ENCODE results near the gene EDN1. TPM values are rescaled to one million over a fixed set of nuclear protein-coding genes. Genes with fewer than 3 reads are reported as not detected.

EDN1 gene
- total RNA-seq, 2 experiments from 2014 or later = 0.14 TPM; not detected in 1

- ChIA-PET CTCF (no interaction called here), POLR2A (no interaction called here)
- Mint-ChIP-seq H3K36me3 (ENCODE audit: low read depth) (peaks cover 2% of the 10 kb centered on the region), H3K9me3 (peaks cover 2% of the 10 kb centered on the region), H3K4me1 (ENCODE audit: low read depth) (peaks cover 15% of the 10 kb centered on the region), H3K27me3 (peaks cover 1% of the 10 kb centered on the region), H3K4me3 (no peak overlapping the region), H3K27ac (no peak overlapping the region)
- TF ChIP-seq CTCF (IDR thresholded peaks at IDR 0.05) = no peak
- intact Hi-C loops (cut with micrococcal nuclease) = no loop called here
- DNase-seq (no peak), ATAC-seq (no peak)
Measured at GRCh38 chr6:12266571-12266970, 23.6 kb upstream of the EDN1 start.

DNA sequence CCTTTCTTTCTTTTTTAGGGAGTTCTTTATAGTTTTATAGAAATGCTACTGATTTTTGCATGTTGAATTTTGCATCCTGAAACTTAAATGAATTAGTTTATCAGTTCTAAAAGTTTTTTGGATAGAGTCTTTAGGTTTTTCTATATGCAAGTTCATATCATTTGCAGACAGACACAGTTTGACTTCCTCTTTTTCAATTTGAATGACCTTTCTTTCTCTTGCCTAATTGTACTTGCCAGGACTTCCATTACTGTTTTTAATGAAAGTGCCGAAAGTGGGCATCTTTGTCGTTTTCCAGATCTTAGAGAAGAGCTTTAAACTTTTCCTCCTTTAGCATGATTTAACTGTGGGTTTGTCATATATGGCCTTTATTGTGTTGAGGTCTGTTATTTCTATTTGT, 21.1 kb upstream of the EDN1 start:
- Mint-ChIP-seq H3K4me1 (ENCODE audit: low read depth) (peaks cover 15% of the 10 kb centered on the region), H3K36me3 (ENCODE audit: low read depth) (peaks cover 3% of the 10 kb centered on the region), H3K9me3 (peaks cover 6% of the 10 kb centered on the region), H3K4me3 (no peak overlapping the region), H3K27me3 (no peaks in the 10 kb centered on the region), H3K27ac (no peak overlapping the region)
- intact Hi-C loops (cut with micrococcal nuclease) = no loop called here
- DNase-seq (no peak), ATAC-seq (no peak)
- ChIA-PET POLR2A (no interaction called here), CTCF (interaction anchor here (5.8 kb wide), 1 partner anchor 21 kb away, joined by 26 read pairs; the partner anchor contains the start of gene EDN1)
- TF ChIP-seq CTCF (IDR thresholded peaks at IDR 0.05) = no peak

- H3K27ac Mint-ChIP-seq = no peak overlapping the region
- DNase-seq = no peak
- no peak for TF ChIP-seq CTCF (IDR thresholded peaks at IDR 0.05)
- peaks cover 13% of the 10 kb centered on the region for H3K4me1 Mint-ChIP-seq (ENCODE audit: low read depth)
- H3K36me3 Mint-ChIP-seq (ENCODE audit: low read depth) = peaks cover 3% of the 10 kb centered on the region
- H3K9me3 Mint-ChIP-seq = peaks cover 6% of the 10 kb centered on the region
- intact Hi-C loops (cut with micrococcal nuclease) = no loop called here
- ChIA-PET POLR2A (no interaction called here), CTCF (interaction anchor here (1.1 to 5.8 kb wide), 3 partner anchors 9 to 19 kb away, joined by 3 to 26 read pairs (median 6); partner anchors contain the start of gene EDN1)
- peaks cover 1% of the 10 kb centered on the region for H3K27me3 Mint-ChIP-seq
- ATAC-seq = no peak
- H3K4me3 Mint-ChIP-seq = no peak overlapping the region
Measured at GRCh38 chr6:12270551-12271230, 19.5 kb upstream of the EDN1 start.

DNA sequence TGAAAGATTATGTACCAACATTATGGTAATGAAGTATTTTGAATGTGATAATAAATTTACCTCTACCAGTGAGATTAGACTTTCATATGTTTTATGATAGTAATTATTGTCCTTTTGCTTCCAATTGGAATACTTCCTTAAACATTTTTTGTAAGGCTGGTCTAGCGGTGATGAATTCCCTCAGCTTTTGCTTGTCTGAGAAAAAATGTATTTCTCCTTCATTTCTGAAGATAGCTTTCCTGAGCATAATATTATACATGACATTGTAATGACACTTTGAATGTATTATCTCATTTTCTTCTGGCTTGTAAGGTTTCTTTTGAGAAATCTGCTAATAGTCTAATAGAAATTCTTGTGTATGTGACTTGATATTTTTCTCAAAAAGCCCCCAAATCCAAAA, 18.6 kb upstream of the EDN1 start:
- ATAC-seq = no peak
- CTCF ChIA-PET = interaction anchor here (1.1 to 5.8 kb wide), 3 partner anchors 8 to 19 kb away, joined by 3 to 26 read pairs (median 6); partner anchors contain the start of gene EDN1
- Mint-ChIP-seq H3K27me3 (peaks cover 1% of the 10 kb centered on the region), H3K27ac (no peak overlapping the region), H3K9me3 (peaks cover 6% of the 10 kb centered on the region), H3K4me3 (no peak overlapping the region), H3K36me3 (ENCODE audit: low read depth) (peaks cover 3% of the 10 kb centered on the region), H3K4me1 (ENCODE audit: low read depth) (peaks cover 7% of the 10 kb centered on the region)
- intact Hi-C loops (cut with micrococcal nuclease) = no loop called here
- POLR2A ChIA-PET = no interaction called here
- DNase-seq = no peak
- TF ChIP-seq CTCF (IDR thresholded peaks at IDR 0.05) = no peak

DNA sequence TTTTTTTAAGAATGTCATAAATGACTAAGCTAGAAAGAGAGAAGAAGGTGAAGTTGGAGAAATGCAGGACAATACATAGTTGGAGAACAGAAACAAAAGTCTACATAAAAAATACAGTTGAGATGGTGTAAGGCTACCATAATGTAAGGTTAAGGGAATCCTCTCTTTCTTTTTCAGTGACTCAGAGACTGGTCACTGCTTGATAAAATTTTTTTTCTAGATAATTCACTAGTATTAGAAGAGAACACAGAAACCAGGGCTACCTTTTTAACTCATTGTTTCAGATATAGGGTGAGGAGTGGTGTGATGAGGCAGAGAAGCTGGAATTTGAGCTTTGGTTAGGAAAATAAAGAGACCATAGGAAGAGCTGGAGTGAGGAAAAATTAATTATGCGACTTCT, 18.2 kb upstream of the EDN1 start:
- Mint-ChIP-seq H3K27ac (no peak overlapping the region), H3K27me3 (peaks cover 2% of the 10 kb centered on the region), H3K4me3 (no peak overlapping the region), H3K36me3 (ENCODE audit: low read depth) (peaks cover 3% of the 10 kb centered on the region), H3K4me1 (ENCODE audit: low read depth) (peaks cover 7% of the 10 kb centered on the region), H3K9me3 (peaks cover 6% of the 10 kb centered on the region)
- no peak for TF ChIP-seq CTCF (IDR thresholded peaks at IDR 0.05)
- CTCF ChIA-PET = interaction anchor here (2.3 to 5.8 kb wide), 2 partner anchors 15 to 18 kb away, joined by 6 to 26 read pairs; partner anchors contain the start of gene EDN1
- intact Hi-C loops (cut with micrococcal nuclease) = no loop called here
- ATAC-seq (no peak), DNase-seq (no peak)
- POLR2A ChIA-PET = no interaction called here
